A549 (cell line): Measurements from ENCODE around the gene NSRP1.

ENCODE experiments used
- CBX2 ChIP-seq: fragments of 200-600 bp; sonication (generic); IDR thresholded peaks from 2 replicates; pipeline ENCODE4 v1.6.1; 2016; ENCODE audit warnings: low read depth, mild to moderate bottlenecking, borderline replicate concordance
- CHD4 ChIP-seq: fragments of 200-600 bp; sonication (generic); IDR thresholded peaks from 2 replicates; pipeline ENCODE4 v1.6.1; 2016; ENCODE audit warnings: antibody characterized with exemption, mild to moderate bottlenecking, borderline replicate concordance
- CTCF ChIP-seq: fragments of >200 bp; sonication (Bioruptor Twin); formaldehyde crosslinking; IDR thresholded peaks from 3 replicates; pipeline ENCODE4 v1.5.1; 2016

GRCh38 chr17:30112794-30113193 lies 3.8 kb upstream of the NSRP1 start:
- TF ChIP-seq CTCF (no peak), CBX2 (no peak), CHD4 (no peak)
